ENCODE results near the gene TMPRSS6. TPM values are rescaled to one million over a fixed set of nuclear protein-coding genes. Genes with fewer than 3 reads are reported as not detected.

Gene TMPRSS6
- total RNA-seq, 1 experiment from 2014 or later: not detected

DNA sequence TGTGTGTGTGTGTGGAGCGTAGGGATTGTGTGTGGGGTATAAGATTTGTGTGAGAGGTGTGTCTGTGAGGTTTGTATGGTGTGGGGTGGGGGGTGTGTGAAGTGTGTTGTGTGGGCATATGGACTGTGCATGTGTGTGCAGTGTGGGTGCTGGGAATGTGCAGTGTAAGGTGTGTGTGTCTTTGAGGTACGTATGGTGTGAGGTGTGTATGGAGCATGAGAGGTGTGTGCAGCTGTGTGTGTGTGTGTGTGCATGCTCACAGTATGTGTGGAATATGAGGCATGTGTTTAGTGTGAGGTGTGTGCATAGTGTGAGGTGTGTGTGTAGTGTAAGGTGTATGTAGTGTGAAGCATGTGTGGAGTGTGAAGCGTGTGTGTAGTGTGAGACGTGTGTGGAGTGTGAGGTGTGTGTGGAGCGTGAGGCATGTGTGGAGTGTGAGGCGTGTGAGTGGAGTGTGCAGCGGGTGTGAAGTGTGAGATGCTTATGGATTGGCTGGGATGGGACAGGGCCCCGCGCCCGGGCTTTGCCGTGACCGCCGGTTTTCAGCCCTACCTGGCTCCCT, 1.7 kb upstream of the TMPRSS6 start:
- POLR2A ChIA-PET: no interaction called here
- Mint-ChIP-seq H3K36me3 (ENCODE audit: insufficient read depth, unreplicated experiment) (no peaks in the 10 kb centered on the region), H3K9me3 (ENCODE audit: unreplicated experiment) (no peaks in the 10 kb centered on the region), H3K4me1 (ENCODE audit: insufficient read depth, unreplicated experiment) (no peaks in the 10 kb centered on the region), H3K4me3 (ENCODE audit: unreplicated experiment) (no peak overlapping the region), H3K27me3 (ENCODE audit: insufficient read depth, unreplicated experiment) (peaks cover 28% of the 10 kb centered on the region), H3K27ac (ENCODE audit: low read depth, unreplicated experiment) (no peak overlapping the region)
- DNase-seq (ENCODE audit: unreplicated experiment): no peak
- CTCF ChIA-PET: interaction anchor here (1.1 kb wide), 1 partner anchor 33 kb away, joined by 3 read pairs; no protein-coding TSS in a partner anchor
- BruUV-seq (replicated peaks): no TSS peak
- TF ChIP-seq CTCF (IDR thresholded peaks at IDR 0.05; ENCODE audit: unreplicated experiment): no peak
- intact Hi-C loops (cut with micrococcal nuclease): no loop called here

- Mint-ChIP-seq H3K9me3 (ENCODE audit: unreplicated experiment) (no peaks in the 10 kb centered on the region), H3K27me3 (ENCODE audit: insufficient read depth, unreplicated experiment) (peaks cover 37% of the 10 kb centered on the region), H3K4me3 (ENCODE audit: unreplicated experiment) (no peak overlapping the region), H3K36me3 (ENCODE audit: insufficient read depth, unreplicated experiment) (no peaks in the 10 kb centered on the region), H3K27ac (ENCODE audit: low read depth, unreplicated experiment) (no peak overlapping the region), H3K4me1 (ENCODE audit: insufficient read depth, unreplicated experiment) (no peaks in the 10 kb centered on the region)
- ChIA-PET POLR2A (no interaction called here), CTCF (no interaction called here)
- no peak for DNase-seq (ENCODE audit: unreplicated experiment)
- TF ChIP-seq CTCF (IDR thresholded peaks at IDR 0.05; ENCODE audit: unreplicated experiment): no peak
- BruUV-seq (replicated peaks): no TSS peak
- intact Hi-C loops (cut with micrococcal nuclease): no loop called here
Measured at GRCh38 chr22:37107816-37108621, 1.5 kb downstream of the TMPRSS6 start.

DNA sequence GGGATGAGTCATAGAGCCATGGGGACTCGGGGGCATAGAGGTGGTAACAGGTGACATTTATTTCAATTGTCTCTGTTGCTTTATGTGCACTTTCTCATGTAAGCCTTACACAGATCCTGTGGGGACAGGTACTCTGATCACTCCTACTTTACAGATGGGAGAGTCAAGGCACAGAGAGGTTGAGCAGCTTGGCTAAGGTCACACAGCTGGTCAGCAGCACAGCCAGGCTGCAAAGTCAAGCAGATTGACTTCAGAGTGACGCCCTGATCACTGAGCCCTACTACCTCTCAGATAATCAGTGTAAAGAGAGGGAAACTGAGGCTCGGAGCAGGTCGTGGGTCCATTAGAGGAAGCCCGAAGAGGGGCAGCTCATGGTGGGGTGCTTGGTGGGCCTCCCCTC, 3.5 kb downstream of the TMPRSS6 start:
- H3K36me3 Mint-ChIP-seq (ENCODE audit: insufficient read depth, unreplicated experiment): no peaks in the 10 kb centered on the region
- intact Hi-C loops (cut with micrococcal nuclease): no loop called here
- no peak overlapping the region for H3K27ac Mint-ChIP-seq (ENCODE audit: low read depth, unreplicated experiment)
- no peaks in the 10 kb centered on the region for H3K9me3 Mint-ChIP-seq (ENCODE audit: unreplicated experiment)
- no peak overlapping the region for H3K4me3 Mint-ChIP-seq (ENCODE audit: unreplicated experiment)
- no TSS peak for BruUV-seq (replicated peaks)
- CTCF ChIA-PET: interaction anchor here (0.6 to 1.1 kb wide), 2 partner anchors 25 to 93 kb away, joined by 3 read pairs; no protein-coding TSS in a partner anchor
- POLR2A ChIA-PET: interaction anchor here (1.2 kb wide), 1 partner anchor 19 kb away, joined by 3 read pairs; no protein-coding TSS in a partner anchor
- TF ChIP-seq CTCF (IDR thresholded peaks at IDR 0.05; ENCODE audit: unreplicated experiment): no peak
- H3K4me1 Mint-ChIP-seq (ENCODE audit: insufficient read depth, unreplicated experiment): no peaks in the 10 kb centered on the region
- DNase-seq (ENCODE audit: unreplicated experiment): no peak
- H3K27me3 Mint-ChIP-seq (ENCODE audit: insufficient read depth, unreplicated experiment): peaks cover 29% of the 10 kb centered on the region

DNA sequence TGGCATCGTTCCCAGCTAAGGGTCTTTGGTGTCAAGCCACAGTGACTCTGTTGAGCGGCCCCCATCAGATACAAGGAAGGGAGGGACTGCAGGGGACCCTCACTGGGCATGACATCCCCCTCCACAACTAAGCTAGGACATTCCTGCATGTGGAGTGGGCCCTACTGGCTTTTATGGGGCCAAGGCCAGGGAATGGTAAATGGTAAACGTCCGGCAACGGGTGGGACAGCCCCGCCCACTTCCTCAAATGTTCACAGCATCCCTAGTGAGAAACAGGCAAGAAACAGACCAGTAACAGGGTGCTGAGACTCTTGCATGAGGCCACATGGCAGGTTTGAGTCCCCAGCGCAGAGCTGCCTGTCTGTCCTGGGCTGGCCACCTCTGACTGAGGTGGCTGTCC, 4.4 kb downstream of the TMPRSS6 start:
- intact Hi-C loops (cut with micrococcal nuclease): no loop called here
- Mint-ChIP-seq H3K36me3 (ENCODE audit: insufficient read depth, unreplicated experiment) (no peaks in the 10 kb centered on the region), H3K4me1 (ENCODE audit: insufficient read depth, unreplicated experiment) (no peaks in the 10 kb centered on the region), H3K9me3 (ENCODE audit: unreplicated experiment) (no peaks in the 10 kb centered on the region), H3K4me3 (ENCODE audit: unreplicated experiment) (no peak overlapping the region), H3K27ac (ENCODE audit: low read depth, unreplicated experiment) (no peak overlapping the region), H3K27me3 (ENCODE audit: insufficient read depth, unreplicated experiment) (peaks cover 35% of the 10 kb centered on the region)
- no peak for DNase-seq (ENCODE audit: unreplicated experiment)
- TF ChIP-seq CTCF (IDR thresholded peaks at IDR 0.05; ENCODE audit: unreplicated experiment): no peak
- ChIA-PET POLR2A (interaction anchor here (0.6 to 1.2 kb wide), 2 partner anchors 20 to 93 kb away, joined by 3 read pairs; no protein-coding TSS in a partner anchor), CTCF (no interaction called here)
- no TSS peak for BruUV-seq (replicated peaks)

Data from MCF 10A (cell line).